ENCODE results near the gene RPL37.
"Not testable (repeated sequence)": the region's sequence is repeated elsewhere in the genome, so short reads cannot be mapped to it uniquely, and the experiment has no call there.

The RPL37 gene

DNA sequence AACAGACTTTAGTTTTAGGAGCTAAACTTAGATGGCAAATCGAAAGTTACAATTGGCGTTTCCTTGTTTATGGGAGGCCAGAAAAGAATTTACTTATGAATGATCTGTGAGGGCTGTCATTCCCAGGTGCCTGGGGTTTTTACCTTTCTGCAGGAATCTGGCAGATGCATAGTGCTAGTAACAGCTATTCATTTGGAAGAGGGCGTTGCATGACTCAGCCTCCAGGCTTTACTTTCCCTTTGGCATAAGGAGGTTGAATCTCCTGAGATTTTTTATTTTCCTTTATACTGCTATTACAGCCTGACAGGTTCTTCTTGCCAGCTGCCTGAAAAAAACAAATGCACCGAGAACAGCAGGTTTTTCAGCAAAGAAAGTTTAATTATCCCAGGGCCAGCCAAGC, 36.2 kb upstream of the RPL37 start:
- TF ChIP-seq, protein P1, sequence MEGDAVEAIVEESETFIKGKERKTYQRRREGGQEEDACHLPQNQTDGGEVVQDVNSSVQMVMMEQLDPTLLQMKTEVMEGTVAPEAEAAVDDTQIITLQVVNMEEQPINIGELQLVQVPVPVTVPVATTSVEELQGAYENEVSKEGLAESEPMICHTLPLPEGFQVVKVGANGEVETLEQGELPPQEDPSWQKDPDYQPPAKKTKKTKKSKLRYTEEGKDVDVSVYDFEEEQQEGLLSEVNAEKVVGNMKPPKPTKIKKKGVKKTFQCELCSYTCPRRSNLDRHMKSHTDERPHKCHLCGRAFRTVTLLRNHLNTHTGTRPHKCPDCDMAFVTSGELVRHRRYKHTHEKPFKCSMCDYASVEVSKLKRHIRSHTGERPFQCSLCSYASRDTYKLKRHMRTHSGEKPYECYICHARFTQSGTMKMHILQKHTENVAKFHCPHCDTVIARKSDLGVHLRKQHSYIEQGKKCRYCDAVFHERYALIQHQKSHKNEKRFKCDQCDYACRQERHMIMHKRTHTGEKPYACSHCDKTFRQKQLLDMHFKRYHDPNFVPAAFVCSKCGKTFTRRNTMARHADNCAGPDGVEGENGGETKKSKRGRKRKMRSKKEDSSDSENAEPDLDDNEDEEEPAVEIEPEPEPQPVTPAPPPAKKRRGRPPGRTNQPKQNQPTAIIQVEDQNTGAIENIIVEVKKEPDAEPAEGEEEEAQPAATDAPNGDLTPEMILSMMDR (conservative IDR thresholded peaks at IDR 0.05) = no peak
- TF ChIP-seq ZFX (IDR thresholded peaks at IDR 0.05) = no peak
- no peak overlapping the region for H3K27ac ChIP-seq

DNA sequence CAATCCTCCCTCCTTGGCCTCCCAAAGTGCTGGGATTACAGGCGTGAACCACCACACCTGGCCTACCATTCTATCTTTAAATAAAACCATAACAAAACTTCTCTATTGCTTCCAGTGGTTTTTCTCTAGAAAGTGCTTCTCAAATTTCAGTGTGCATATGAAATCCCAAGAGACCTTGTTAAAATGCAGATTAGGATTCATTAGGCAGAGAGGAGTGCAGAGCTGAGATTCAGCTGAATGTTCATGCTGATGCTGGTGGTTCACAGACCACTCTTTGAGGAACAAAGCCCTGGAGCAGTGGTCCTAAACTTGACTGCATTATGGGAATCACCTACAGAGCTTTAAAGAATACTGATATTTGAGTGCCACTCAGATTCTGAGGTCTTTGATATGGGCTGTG, 34.4 kb upstream of the RPL37 start:
- TF ChIP-seq, protein P1 (conservative IDR thresholded peaks at IDR 0.05) = no peak
- no peak for TF ChIP-seq ZFX (IDR thresholded peaks at IDR 0.05)
- H3K27ac ChIP-seq = no peak overlapping the region

DNA sequence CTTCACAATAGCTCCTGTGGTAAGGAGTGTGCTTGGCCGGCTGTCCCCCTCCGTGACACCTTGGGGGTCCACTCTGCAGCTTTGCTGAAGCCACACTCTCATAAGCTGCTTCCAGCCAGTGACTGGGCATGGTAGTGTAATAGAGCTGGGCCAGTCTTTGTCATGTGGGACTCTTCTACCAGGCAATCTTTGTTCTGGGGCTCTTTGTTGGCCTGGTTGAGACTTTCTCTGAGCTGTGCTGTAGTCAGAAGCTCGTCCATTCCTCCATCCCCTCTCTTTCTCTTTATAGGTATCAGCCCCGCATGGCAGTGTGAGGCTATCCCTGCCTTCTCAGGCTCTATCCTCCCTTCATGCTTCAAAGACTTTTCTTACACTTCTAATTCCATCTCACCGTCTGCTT, 31.8 kb upstream of the RPL37 start:
- no peak for TF ChIP-seq ZFX (IDR thresholded peaks at IDR 0.05)
- TF ChIP-seq, protein P1 (conservative IDR thresholded peaks at IDR 0.05) = no peak
- no peak overlapping the region for H3K27ac ChIP-seq

DNA sequence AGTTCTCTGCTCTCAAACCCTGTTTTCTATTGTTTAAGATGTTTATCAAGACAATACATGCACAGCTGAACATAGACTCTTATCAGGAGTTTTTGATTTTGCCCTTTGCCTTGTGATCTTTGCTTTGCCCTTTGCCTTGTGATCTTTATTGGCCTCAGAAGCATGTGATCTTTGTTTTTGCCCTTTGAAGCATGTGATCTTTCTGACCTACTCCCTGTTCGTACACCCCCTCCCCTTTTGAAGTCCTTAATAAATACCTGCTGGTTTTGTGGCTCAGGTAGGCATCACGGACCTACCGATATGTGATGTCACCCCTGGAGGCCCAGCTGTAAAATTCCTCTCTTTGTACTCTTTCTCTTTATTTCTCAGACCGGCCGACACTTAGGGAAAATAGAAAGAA, 30.0 kb upstream of the RPL37 start:
- H3K27ac ChIP-seq = not testable (repeated sequence)

DNA sequence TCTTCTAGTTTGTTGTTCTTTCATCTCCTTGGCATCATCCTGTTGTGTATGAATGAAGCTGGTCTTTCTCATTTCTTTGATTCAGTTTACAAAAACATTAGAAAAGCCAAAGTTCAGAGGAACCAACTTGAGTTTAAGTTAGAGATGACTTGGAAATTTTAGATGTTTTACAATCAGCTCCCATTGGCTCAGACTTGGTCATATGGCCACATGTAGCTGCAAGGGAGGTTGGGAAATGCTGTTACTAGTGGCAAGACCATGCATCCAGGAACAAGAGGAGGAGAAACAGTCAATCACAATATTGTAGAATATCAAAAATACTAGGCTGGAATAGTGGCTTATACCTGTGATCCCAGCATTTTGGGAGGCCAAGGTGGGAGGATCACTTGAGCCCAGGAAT, 25.7 kb upstream of the RPL37 start:
- no peak overlapping the region for H3K27ac ChIP-seq
- TF ChIP-seq, protein P1 (conservative IDR thresholded peaks at IDR 0.05) = no peak

DNA sequence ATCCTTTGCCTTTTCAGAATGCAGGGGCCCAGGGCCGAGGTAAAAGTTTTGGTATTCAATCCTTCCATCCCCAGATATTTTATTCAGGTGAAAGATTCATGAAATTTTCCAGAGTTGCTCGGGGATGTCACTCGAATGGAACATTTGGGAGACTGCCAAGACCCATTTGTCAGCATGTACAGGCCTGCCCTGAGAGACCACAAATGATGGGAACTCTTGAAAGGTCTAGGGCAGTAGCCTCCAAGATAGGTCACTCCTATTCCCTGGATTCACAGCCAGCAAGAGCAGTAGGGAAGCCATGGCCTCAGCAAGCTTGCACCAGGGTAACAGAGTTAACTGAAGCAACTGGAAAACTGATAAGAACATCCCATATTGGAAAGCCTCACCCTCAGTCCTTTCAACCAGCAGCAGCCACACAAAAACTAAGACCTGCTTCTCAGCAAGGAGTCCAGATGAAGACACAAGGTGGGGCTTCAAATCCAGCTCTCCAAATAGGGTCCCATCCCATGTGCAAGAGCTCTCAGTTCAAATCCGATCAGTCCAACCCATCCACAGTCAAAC, 18.7 kb upstream of the RPL37 start:
- no peak for TF ChIP-seq ZFX (IDR thresholded peaks at IDR 0.05)
- TF ChIP-seq, protein P1 (conservative IDR thresholded peaks at IDR 0.05) = no peak
- H3K27ac ChIP-seq = no peak overlapping the region

DNA sequence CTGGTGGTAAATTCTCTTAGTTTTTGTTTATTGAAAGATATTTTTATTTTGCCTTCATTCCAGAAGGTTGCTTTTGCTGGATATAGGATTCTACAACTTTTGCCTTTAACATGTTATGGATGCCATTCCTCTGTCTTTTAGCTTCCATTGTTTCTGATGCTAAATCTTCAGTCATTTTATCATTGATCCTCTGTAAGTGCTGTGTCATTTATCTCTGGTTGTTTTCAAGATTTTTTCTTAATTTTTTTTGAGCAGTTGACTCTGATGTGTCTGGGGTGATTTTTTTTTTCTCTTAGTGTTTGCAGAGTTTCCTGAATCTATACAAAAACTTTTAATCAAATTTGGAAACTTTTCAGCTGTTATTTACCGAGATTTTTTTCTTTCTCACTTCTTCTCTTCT, 12.5 kb upstream of the RPL37 start:
- no peak for TF ChIP-seq ZFX (IDR thresholded peaks at IDR 0.05)
- TF ChIP-seq, protein P1 (conservative IDR thresholded peaks at IDR 0.05) = no peak
- no peak overlapping the region for H3K27ac ChIP-seq

DNA sequence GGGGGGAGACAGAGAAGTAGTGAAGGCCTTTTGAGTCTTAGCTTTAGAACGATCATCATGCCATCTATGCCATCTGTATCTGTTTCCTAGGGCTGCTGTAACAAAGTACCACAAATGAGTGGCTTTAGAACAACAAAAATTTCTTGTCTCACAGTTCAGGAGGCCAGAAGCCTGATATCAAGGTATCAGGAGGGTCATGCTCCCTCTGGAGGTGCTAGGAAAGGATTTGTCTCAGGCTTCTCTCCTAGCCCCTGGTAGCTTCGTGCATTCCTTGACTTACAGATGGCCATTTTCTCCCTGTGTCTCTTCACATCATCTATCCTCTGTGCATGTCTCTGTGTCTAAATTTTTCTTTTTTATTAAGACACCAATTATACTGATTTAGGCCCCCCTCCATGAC, 11.3 kb upstream of the RPL37 start:
- no peak overlapping the region for H3K27ac ChIP-seq

More for the DNA sequence above, 11.3 kb upstream of the RPL37 start:
- TF ChIP-seq, protein P1 (conservative IDR thresholded peaks at IDR 0.05) = no peak
- no peak for TF ChIP-seq ZFX (IDR thresholded peaks at IDR 0.05)

All from C4-2B (cell line).